Measurements from ENCODE around the gene FAM184A. TPM values are rescaled to one million over a fixed set of nuclear protein-coding genes. Genes with fewer than 3 reads are reported as not detected.

The FAM184A gene
- total and polyA plus RNA-seq, 2 of the 8 experiments (the other 6 are each of a cell fraction or from before 2014, with no cell fraction given), result 6.3 to 11.3 TPM

GRCh38 chr6:119084784-119085183 lies 6.3 kb upstream of the FAM184A start:
- no peak overlapping the region for H2BK20ac ChIP-seq (ENCODE audit: low read length)
- no peaks in the 10 kb centered on the region for H3K79me2 ChIP-seq (ENCODE audit: control insufficient read depth in 1 of 2, insufficient read depth in 2 of 2, low read length in 2 of 2)
- no peak overlapping the region for H3K4ac ChIP-seq (replicated peaks; ENCODE audit: insufficient read length, low read depth, low read length)
- no peak overlapping the region for H2BK15ac ChIP-seq (ENCODE audit: low read length)
- no peak overlapping the region for H3K4me3 ChIP-seq (ENCODE audit: extremely low read depth in 1 of 4, insufficient read depth in 2 of 4, low read depth in 3 of 4, low read length in 4 of 4)
- H4K5ac ChIP-seq (ENCODE audit: insufficient read length, low read depth, low read length), result no peak overlapping the region
- no peak overlapping the region for H4K91ac ChIP-seq (replicated peaks; ENCODE audit: insufficient read length, low read length)
- ChIA-PET POLR2A (ENCODE audit: partially characterized antibody) (no interaction called here), CTCF (ENCODE audit: partially characterized antibody) (no interaction called here)
- no peak overlapping the region for H3K18ac ChIP-seq (ENCODE audit: extremely low read depth, low read length)
- no peak for DNase-seq (ENCODE audit: low read depth in 1 of 2, low spot score in 2 of 2)
- H2AFZ ChIP-seq (ENCODE audit: low read length), result no peak overlapping the region
- no peak overlapping the region for H2BK120ac ChIP-seq (replicated peaks; ENCODE audit: low read depth, low read length)
- no peak overlapping the region for H3K23ac ChIP-seq (ENCODE audit: insufficient read length)
- no peak overlapping the region for H4K8ac ChIP-seq (ENCODE audit: extremely low read depth, insufficient read depth, low read length)
- H3K27ac ChIP-seq (ENCODE audit: low read depth, low read length), result no peak overlapping the region
- no peak overlapping the region for H2BK12ac ChIP-seq (ENCODE audit: low read depth, low read length)
- H3K27me3 ChIP-seq (replicated peaks in 1 of 4; ENCODE audit: control insufficient read depth in 3 of 4, extremely low read depth in 1 of 4, insufficient read depth in 3 of 4, low read length in 3 of 4), result peaks cover 0 to 5% (median under 1%) of the 10 kb centered on the region in 4 experiments; a peak in 3 of 7 replicates
- no peaks in the 10 kb centered on the region for H3K79me1 ChIP-seq (ENCODE audit: low read depth, low read length)
- 100% methylated on average over 1 of the region's 1 CpG; no CpG with 5 or more reads in 1 of the 2 experiments for WGBS, 2 experiments (ENCODE audit: extremely low coverage in 1 of 2, insufficient coverage in 1 of 2, insufficient read length in 1 of 2, insufficient replicate concordance in 2 of 2, low coverage in 1 of 2, low lambda C conversion rate in 2 of 2, missing lambda C conversion rate in 1 of 2)
- H3K23me2 ChIP-seq (ENCODE audit: low read depth, low read length), result no peaks in the 10 kb centered on the region
- H3K9me3 ChIP-seq (ENCODE audit: insufficient read depth in 2 of 2, low read depth in 1 of 2, low read length in 1 of 2), result peaks cover 24 to 31% of the 10 kb centered on the region in 2 experiments
- no peak for FAIRE-seq
- no peak overlapping the region for H3K56ac ChIP-seq (replicated peaks; ENCODE audit: insufficient read length, low read depth, low read length)
- H3K4me1 ChIP-seq (replicated peaks in 1 of 4; ENCODE audit: control insufficient read depth in 3 of 4, insufficient read depth in 4 of 4, low read length in 3 of 4), result no peaks in the 10 kb centered on the region
- H3K4me2 ChIP-seq (ENCODE audit: insufficient read depth in 1 of 2, low read depth in 2 of 2, low read length in 2 of 2), result no peak overlapping the region
- H3K9ac ChIP-seq (replicated peaks in 1 of 4; ENCODE audit: extremely low read depth in 1 of 4, low read depth in 3 of 4, low read length in 3 of 4), result no peak overlapping the region
- H2AK5ac ChIP-seq (ENCODE audit: low read depth, low read length), result no peak overlapping the region
- no peaks in the 10 kb centered on the region for H4K20me1 ChIP-seq (replicated peaks in 1 of 2; ENCODE audit: control insufficient read depth in 1 of 2, insufficient read depth in 2 of 2, low read length in 2 of 2)
- H2BK5ac ChIP-seq (ENCODE audit: low read depth, low read length), result no peak overlapping the region
- TF ChIP-seq SAP30 (IDR thresholded peaks at IDR 0.05; ENCODE audit: insufficient read depth, insufficient replicate concordance, low read length), result no peak
- no peak for TF ChIP-seq RBBP5 (IDR thresholded peaks at IDR 0.05; ENCODE audit: borderline replicate concordance, low read depth, low read length)
- no peak for TF ChIP-seq BCL11A (IDR thresholded peaks at IDR 0.05; ENCODE audit: low read depth in 2 of 2, low read length in 2 of 2)
- no peak for TF ChIP-seq SP2 (IDR thresholded peaks at IDR 0.05; ENCODE audit: low read length)
- no peak overlapping the region for H3K14ac ChIP-seq (ENCODE audit: insufficient read length)
- no peaks in the 10 kb centered on the region for H3K36me3 ChIP-seq (ENCODE audit: control insufficient read depth in 2 of 4, insufficient read depth in 4 of 4, low read length in 3 of 4)
